GM12892 (cell line): ENCODE data around the gene DLG2.
"Not testable (repeated sequence)": the region's sequence is repeated elsewhere in the genome, so short reads cannot be mapped to it uniquely, and the experiment has no call there.

Experiments used
- DNase-seq: peaks from one replicate; pipeline ENCODE4 v3.0.0; 2011; ENCODE audit not compliant: insufficient read length
- FAIRE-seq: peaks from 2 replicates; lab custom pipeline; 2011; peaks lifted over from hg19 to GRCh38; lab: Jason Lieb, UNC
- POLR2A ChIP-seq: IDR thresholded peaks from 2 replicates; pipeline ENCODE4 v1.6.1; 2011; ENCODE audit warnings: low read depth, low read length, control low read depth
- POLR2AphosphoS5 ChIP-seq: IDR thresholded peaks from 2 replicates; pipeline ENCODE4 v1.6.1; 2011; ENCODE audit warnings: low read depth, low read length, control low read depth
- TAF1 ChIP-seq: IDR thresholded peaks from 2 replicates; pipeline ENCODE4 v1.6.1; 2011; ENCODE audit warnings: low read depth, mild to moderate bottlenecking, control low read depth, low read length, borderline replicate concordance

DLG2 gene

DNA sequence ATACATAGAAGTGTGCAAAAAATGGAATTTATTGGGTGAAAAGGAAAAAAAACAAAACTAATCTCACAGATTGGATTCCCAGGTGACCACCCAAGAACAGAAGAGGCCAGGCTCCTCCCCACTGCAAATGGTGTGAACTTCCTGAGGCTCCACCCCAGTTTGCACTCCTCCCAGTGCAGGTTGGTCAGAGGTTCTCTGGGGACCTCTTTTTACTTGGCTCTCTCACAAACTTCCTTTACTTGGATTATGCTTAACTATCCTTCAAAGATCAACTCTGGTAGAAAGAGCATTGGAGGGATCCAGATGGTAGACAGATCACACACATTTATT is 2202.0 kb downstream of the DLG2 start:
- FAIRE-seq (no peak), DNase-seq (no peak)
- TF ChIP-seq TAF1: no peak

DNA sequence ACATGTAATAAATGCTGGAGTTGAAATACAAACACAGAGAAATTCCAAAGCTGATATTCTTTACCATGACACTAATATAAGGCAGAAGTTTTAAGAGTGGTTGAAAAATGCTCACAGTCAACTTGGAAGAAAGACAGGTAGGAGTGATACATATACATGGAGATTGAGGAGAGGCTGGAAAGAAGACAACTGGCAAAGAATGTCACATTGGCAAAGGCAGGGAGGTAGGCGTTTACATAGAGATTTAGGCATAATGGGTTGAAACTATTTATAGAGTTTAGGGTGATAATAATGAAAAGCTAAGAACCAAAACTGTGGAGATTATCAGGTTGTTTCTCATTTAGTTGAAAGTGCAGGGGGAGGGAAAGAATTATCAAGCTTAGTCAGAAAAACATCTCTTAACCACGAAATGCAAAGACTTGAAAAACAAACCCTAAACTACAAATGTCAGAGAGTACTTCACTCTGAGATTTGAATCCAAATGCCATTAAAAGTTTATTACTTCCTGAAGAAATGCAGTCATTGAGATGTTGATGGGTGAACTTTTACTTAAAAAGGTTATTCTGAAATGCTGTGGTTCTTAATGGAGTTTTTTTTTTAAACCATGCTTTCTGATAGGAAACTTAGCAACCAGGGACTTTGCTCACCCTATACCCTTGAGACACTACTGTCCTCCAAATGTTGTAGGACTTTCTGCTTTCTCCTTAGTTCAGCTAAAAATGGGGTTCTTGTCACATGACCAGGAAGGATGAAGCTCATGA is 2202.6 kb downstream of the DLG2 start:
- FAIRE-seq (no peak), DNase-seq (no peak)
- TF ChIP-seq POLR2A (no peak), TAF1 (no peak), POLR2AphosphoS5 (no peak)

DNA sequence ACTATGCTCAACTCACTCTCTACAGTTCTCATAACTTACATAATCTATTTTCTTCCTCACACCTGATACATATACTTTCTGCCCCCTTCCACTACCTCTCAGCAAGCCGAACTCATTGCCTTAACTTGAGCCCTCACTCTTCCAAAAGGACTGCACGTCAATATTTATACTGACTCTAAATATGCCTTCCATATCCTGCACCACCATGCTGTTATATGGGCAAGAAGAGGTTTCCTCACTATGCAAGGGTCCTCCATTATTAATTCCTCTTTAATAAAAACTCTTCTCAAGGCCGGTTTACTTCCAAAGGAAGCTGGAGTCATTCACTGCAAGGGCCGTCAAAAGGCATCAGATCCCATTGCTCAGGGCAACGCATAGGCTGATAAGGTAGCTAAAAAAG is 2204.5 kb downstream of the DLG2 start:
- FAIRE-seq, DNase-seq: not testable (repeated sequence)

DNA sequence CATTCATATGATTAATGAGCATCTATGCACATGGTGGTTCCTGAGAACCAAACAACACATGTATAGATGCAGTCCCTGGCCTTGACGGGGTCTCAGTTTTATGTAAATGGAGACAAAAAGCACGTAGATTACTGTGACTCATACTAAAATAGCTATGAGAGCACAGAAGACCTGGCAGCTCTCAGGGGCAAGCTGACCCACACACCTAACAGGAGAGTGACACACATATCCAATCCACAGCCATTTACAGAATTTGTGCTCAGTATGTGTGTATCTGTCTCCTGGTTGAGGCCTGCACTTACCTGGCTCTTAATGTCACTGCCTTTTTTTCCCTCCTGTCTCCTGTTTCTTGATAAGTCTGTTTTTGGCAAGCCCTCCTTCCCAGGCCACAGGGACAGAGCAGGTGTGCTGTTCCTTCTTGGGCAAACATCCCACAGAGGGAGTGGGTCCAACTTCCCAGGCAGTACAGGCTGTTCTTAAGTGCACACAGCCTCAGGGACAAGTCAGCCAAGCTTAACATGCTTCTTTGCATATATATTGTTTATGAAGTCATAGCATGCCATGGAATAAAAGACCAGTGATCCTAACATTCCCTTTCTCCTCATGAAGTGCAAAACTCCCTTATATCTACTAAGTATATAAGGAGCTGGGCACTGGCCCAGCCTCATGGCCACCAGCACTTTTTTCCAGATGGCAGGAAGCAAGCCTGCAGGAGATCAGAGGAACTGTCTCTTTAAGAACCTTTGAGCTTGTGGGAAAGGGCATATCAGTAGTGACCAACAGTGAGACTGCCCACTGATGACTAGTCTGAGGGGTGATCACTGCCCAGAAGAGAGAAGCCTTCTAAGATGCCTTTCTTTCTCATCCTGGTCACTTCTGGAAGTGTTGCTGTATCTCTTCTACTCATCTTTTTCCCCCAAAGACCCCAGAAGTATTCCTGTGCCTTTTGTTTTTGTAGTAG is 2216.3 kb downstream of the DLG2 start:
- no peak for FAIRE-seq
- no peak for TF ChIP-seq POLR2AphosphoS5
- no peak for TF ChIP-seq TAF1
- TF ChIP-seq POLR2A: no peak
- DNase-seq: no peak

DNA sequence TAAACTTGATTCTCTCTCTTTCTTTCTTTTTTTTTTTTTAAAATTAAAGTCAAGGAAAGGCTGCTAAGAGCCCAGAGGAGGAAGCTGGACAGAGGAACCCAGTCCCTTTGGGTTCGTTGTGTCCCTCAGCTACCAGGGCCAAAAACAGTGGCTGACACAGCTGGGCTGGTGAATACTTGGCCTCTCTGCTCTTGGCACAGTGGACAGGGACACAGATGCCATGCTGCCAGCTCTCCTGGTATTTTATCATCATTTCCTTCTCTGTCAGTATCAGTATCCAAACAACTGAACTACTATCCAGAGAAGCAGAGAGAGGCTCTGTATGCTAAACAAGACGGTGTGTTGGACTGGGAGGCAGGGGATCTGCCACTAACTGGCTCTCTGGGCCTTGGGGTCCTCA is 2217.3 kb downstream of the DLG2 start:
- TF ChIP-seq POLR2A: no peak
- no peak for TF ChIP-seq POLR2AphosphoS5
- TF ChIP-seq TAF1: no peak
- DNase-seq: no peak
- FAIRE-seq: no peak

DNA sequence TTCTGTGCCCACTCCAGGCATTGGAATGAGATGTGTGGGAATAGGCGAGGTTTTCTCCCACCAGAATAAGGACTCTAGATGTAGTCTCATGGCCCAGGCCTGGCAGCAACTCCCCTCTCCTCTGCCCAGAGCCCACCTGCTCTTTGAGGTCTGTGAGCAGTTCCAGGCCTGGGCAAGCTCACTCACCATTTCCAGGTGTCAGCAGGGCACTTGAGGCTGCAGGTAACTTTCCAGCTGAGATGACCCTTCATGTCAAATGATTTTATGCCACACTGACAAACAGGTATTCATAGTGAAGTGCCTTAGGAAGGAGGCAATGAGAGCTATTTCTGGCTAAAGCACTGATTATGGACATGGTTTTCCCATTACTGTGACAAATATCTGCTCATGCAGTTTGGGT is 2217.7 kb downstream of the DLG2 start:
- DNase-seq (no peak), FAIRE-seq (no peak)
- no peak for TF ChIP-seq TAF1
- TF ChIP-seq POLR2A: no peak
- TF ChIP-seq POLR2AphosphoS5: no peak

DNA sequence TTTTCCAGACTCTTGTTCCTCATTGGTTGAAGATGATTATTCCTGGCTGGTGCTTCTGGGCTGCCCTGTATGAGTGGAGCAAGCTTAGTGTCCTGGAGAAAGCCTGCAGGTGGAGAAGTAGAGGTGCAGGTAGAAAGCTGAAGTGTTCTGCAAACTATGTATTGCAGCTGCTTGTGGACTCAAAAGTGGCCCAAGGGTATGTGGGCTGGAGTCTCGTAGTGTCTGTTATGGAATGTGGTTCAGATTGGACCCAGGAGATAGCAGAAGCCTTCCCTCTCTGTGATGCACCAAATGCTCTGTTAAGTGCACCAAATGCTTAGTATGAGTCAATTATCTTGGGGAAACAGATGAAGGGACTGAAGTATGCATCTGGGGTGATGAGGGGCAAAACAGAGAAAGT is 2218.2 kb downstream of the DLG2 start:
- TF ChIP-seq TAF1 (no peak), POLR2A (no peak), POLR2AphosphoS5 (no peak)
- FAIRE-seq (no peak), DNase-seq (no peak)
